KG1 (cell line): ENCODE data around the gene OAT.

ENCODE experiments used
- DNase-seq: peaks from one replicate; lab custom pipeline; 2025; lab: John Stamatoyannopoulos, UW

OAT gene

GRCh38 chr10:124402273-124402672 lies 16.4 kb downstream of the OAT start:
- DNase-seq: no peak

GRCh38 chr10:124401633-124402032 lies 17.1 kb downstream of the OAT start:
- no peak for DNase-seq

- DNase-seq: no peak
Measured at GRCh38 chr10:124394583-124394982, 24.1 kb downstream of the OAT start.

- DNase-seq: no peak
Measured at GRCh38 chr10:124392626-124393342, 25.9 kb downstream of the OAT start.

- DNase-seq: no peak
Measured at GRCh38 chr10:124390471-124391187, 28.1 kb downstream of the OAT start.

- DNase-seq: no peak
Measured at GRCh38 chr10:124389613-124390361, 28.9 kb downstream of the OAT start.

GRCh38 chr10:124388823-124389612 lies 29.7 kb downstream of the OAT start:
- DNase-seq: peak; percentile 75

GRCh38 chr10:124388476-124388822 lies 30.3 kb downstream of the OAT start:
- DNase-seq: no peak

- no peak for DNase-seq
Measured at GRCh38 chr10:124387078-124387874, 31.4 kb downstream of the OAT start.

- no peak for DNase-seq
Measured at GRCh38 chr10:124386186-124387077, 32.3 kb downstream of the OAT start.

GRCh38 chr10:124385627-124386185 lies 33.0 kb downstream of the OAT start:
- no peak for DNase-seq

GRCh38 chr10:124384591-124385190 lies 34.0 kb downstream of the OAT start:
- DNase-seq: no peak

GRCh38 chr10:124384172-124384571 lies 34.6 kb downstream of the OAT start:
- DNase-seq: no peak

- no peak for DNase-seq
Measured at GRCh38 chr10:124383496-124383895, 35.2 kb downstream of the OAT start.

GRCh38 chr10:124381011-124381611 lies 37.6 kb downstream of the OAT start:
- no peak for DNase-seq

GRCh38 chr10:124380256-124380995 lies 38.3 kb downstream of the OAT start:
- DNase-seq: no peak

GRCh38 chr10:124379609-124380193 lies 39.0 kb downstream of the OAT start:
- no peak for DNase-seq

- no peak for DNase-seq
Measured at GRCh38 chr10:124378881-124379471, 39.7 kb downstream of the OAT start.
